Right lobe of liver (tissue), 6 donors: ENCODE measurements around the gene KPNA1. TPM values are rescaled to one million over a fixed set of nuclear protein-coding genes. Genes with fewer than 3 reads are reported as not detected.

Source experiments
- ATAC-seq, 4 donors: fragments of 200-7000 bp; cut with Tn5 transposase; one replicate each; pipeline ENCODE4 v1.9.1; 2020; ENCODE audit warnings: mild to moderate bottlenecking in 4 of 4, moderate library complexity in 4 of 4
- DNase-seq, 3 donors: peaks; one replicate each; pipeline ENCODE4 v3.0.0-alpha.2; 2020
- H3K27ac ChIP-seq, 3 donors: fragments of 200-600 bp; one replicate each; pipeline ENCODE4 v1.8.0; 2022
- H3K27me3 ChIP-seq, 2 donors: fragments of 200-600 bp; one replicate each; pipeline ENCODE4 v1.8.0; 2022
- H3K36me3 ChIP-seq, 4 donors: fragments of 200-600 bp; sonication (generic) in 1 of 4; one replicate each; pipeline versions ENCODE4 v1.5.1 to v1.8.0; 2017 to 2022; ENCODE audit warnings: control low read depth in 1 of 4
- H3K4me1 ChIP-seq, 4 donors: fragments of 200-600 bp; sonication (generic) in 1 of 4; one replicate each; pipeline versions ENCODE4 v1.5.1 to v1.8.0; 2017 to 2022; ENCODE audit warnings: control low read depth in 1 of 4
- H3K4me3 ChIP-seq, 3 donors: fragments of 200-600 bp; one replicate each; pipeline ENCODE4 v1.8.0; 2022
- H3K9me3 ChIP-seq, 4 donors: fragments of 200-600 bp; sonication (generic) in 1 of 4; one replicate each; pipeline versions ENCODE4 v1.5.1 to v1.8.0; 2017 to 2022; ENCODE audit warnings: control low read depth in 1 of 4
- CTCF ChIP-seq, 4 donors: fragments of 200-600 bp in 3 of 4; fragments of 450-650 bp in 1 of 4; IDR thresholded peaks; one replicate each; pipeline versions ENCODE4 v1.5.1 to v1.8.0; 2016 to 2022; ENCODE audit warnings: antibody characterized with exemption in 4 of 4, mild to moderate bottlenecking in 2 of 4
- POLR2A ChIP-seq: fragments of 450-650 bp; IDR thresholded peaks from one replicate; pipeline ENCODE4 v1.6.1; 2017; ENCODE audit warnings: antibody characterized with exemption, mild to moderate bottlenecking
- WGBS: methylation state at CpG from one replicate; pipeline ENCODE4 v1.1.6; 2018; ENCODE audit warnings: low coverage, low lambda C conversion rate; ENCODE audit not compliant: insufficient coverage; ENCODE audit errors: missing lambda C conversion rate; 5-methylcytosine and 5-hydroxymethylcytosine counted together
- intact Hi-C, 2 donors: fragments of 100-400 bp; cut with DNase I; formaldehyde crosslinking; loops; one replicate each; pipeline versions ENCODE4 v1.11.2 to v1.14.1; 2022
- total RNA-seq, 6 experiments: library from RNA; depleted of rRNA in 2 of 6; stranded (reverse); fragments of >200 nt in 2 of 6; fragmentation: NEBNext Ultra II Directional in 3 of 6; extraction: Animal tissue kit (Norgen Biotek cat#: 25700) in 3 of 6; gene quantifications; one replicate each; pipeline versions ENCODE4 v1.1.0 to v1.2.4, GENCODE V29; 2016 to 2023
- donor health status: DM: no; HTN: yes; CAD: no.
- donor health status: DM: no; HTN: no; CAD: no.
- donor health status: DM: no; HTN: no; CAD: no.
- donor health status: DM: no; HTN: yes; CAD: no.
- donor health status: DM: no; HTN: yes; CAD: no.

Gene KPNA1
- total RNA-seq, 6 experiments from 2014 or later: 33.7 to 61.3 (median 51.2) TPM

- WGBS: 100% methylated on average over 2 of the region's 2 CpGs
These were observed 92.9 kb downstream of the KPNA1 start for GRCh38 chr3:122421836-122422235.

GRCh38 chr3:122421101-122421500 is 93.6 kb downstream of the KPNA1 start:
- no peak for TF ChIP-seq POLR2A
- no peak for TF ChIP-seq CTCF (IDR thresholded peaks at IDR 0.05)
- Histone ChIP-seq H3K9me3 (no peaks in the 10 kb centered on the region), H3K36me3 (peaks cover 0 to 20% (median 4%) of the 10 kb centered on the region in 4 donors), H3K4me3 (no peak overlapping the region), H3K4me1 (peaks cover 0 to 5% (median 0%) of the 10 kb centered on the region in 4 donors), H3K27ac (no peak overlapping the region), H3K27me3 (no peaks in the 10 kb centered on the region)
- no peak for ATAC-seq
- no peak for DNase-seq
- intact Hi-C loops: loop anchor here in 1 of 2 donors (10.0 kb wide), 1 partner anchor 114 kb away; no protein-coding TSS in a partner anchor
- WGBS: 86% methylated on average over 3 of the region's 4 CpGs

More at GRCh38 chr3:122421836-122422235, 92.9 kb downstream of the KPNA1 start:
- H3K9me3 ChIP-seq: no peaks in the 10 kb centered on the region
- ATAC-seq (no peak), DNase-seq (no peak)
- no peaks in the 10 kb centered on the region for H3K27me3 ChIP-seq
- H3K4me3 ChIP-seq: no peak overlapping the region
- intact Hi-C loops: loop anchor here in 1 of 2 donors (10.0 kb wide), 1 partner anchor 113 kb away; no protein-coding TSS in a partner anchor
- H3K36me3 ChIP-seq: peaks cover 0 to 27% (median 10%) of the 10 kb centered on the region in 4 donors
- H3K4me1 ChIP-seq: peaks cover 0 to 5% (median 0%) of the 10 kb centered on the region in 4 donors
- no peak for TF ChIP-seq POLR2A
- no peak for TF ChIP-seq CTCF (IDR thresholded peaks at IDR 0.05)
- no peak overlapping the region for H3K27ac ChIP-seq

- DNase-seq (peak in 1 of 3 donors; percentile 23), ATAC-seq (no peak)
- Histone ChIP-seq H3K27me3 (no peaks in the 10 kb centered on the region), H3K4me3 (peak overlapping the region; percentile 73 to 84 (median 73)), H3K36me3 (no peaks in the 10 kb centered on the region), H3K4me1 (peaks cover 0 to 19% (median 5%) of the 10 kb centered on the region in 4 donors), H3K27ac (peak overlapping the region; percentile 75 to 91 (median 83)), H3K9me3 (no peaks in the 10 kb centered on the region)
- intact Hi-C loops: no loop called here
- 60% methylated on average over 12 of the region's 14 CpGs for WGBS
- TF ChIP-seq POLR2A: no peak
- no peak for TF ChIP-seq CTCF (IDR thresholded peaks at IDR 0.05)
These were observed 97.8 kb downstream of the KPNA1 start for GRCh38 chr3:122416966-122417365.

- H3K27ac ChIP-seq: peak within 1 kb of the TSS; percentile 75 to 91 (median 83)
- intact Hi-C loops: no loop called here
- under 1% methylated on average over 30 of the region's 48 CpGs for WGBS
These were observed 98.7 kb downstream of the KPNA1 start, which contains the start of gene WDR5B for GRCh38 chr3:122415762-122416654. WDR5B (minus strand) TSS chr3:122416062; CDS start chr3:122415528, 534 bp downstream.

More at GRCh38 chr3:122415762-122416654, 98.7 kb downstream of the KPNA1 start, which contains the start of gene WDR5B:
- peak; percentile 97 to 98 (median 98) for DNase-seq
- no peaks in the 10 kb centered on the region for H3K27me3 ChIP-seq
- peaks cover 0 to 19% (median 5%) of the 10 kb centered on the region in 4 donors for H3K4me1 ChIP-seq
- TF ChIP-seq CTCF (IDR thresholded peaks at IDR 0.05) (peak in 1 of 4 donors; percentile 25), POLR2A (peak; percentile 91)
- peak within 1 kb of the TSS; percentile 73 to 84 (median 73) for H3K4me3 ChIP-seq
- no peaks in the 10 kb centered on the region for H3K9me3 ChIP-seq
- ATAC-seq: peak; percentile 92 to 97 (median 94)
- peaks cover 0 to under 1% (median 0%) of the 10 kb centered on the region in 4 donors for H3K36me3 ChIP-seq
